Neural cell (in vitro differentiated cells): ENCODE measurements around the gene ELFN1. TPM values are rescaled to one million over a fixed set of nuclear protein-coding genes. Genes with fewer than 3 reads are reported as not detected.

ENCODE experiments used
- H2AFZ ChIP-seq: fragments of 200-600, 300-800 bp; sonication (generic), shearing (Covaris generic); 2 replicates; pipeline ENCODE4 v1.6.0; 2014; ENCODE audit warnings: low read depth, mild to moderate bottlenecking, antibody characterized with exemption, low read length, moderate library complexity
- H3F3A ChIP-seq: fragments of 200-600 bp; shearing (Covaris generic); 2 replicates; pipeline ENCODE4 v1.6.1; 2016; ENCODE audit warnings: mild to moderate bottlenecking, moderate library complexity, mixed read lengths, antibody characterized with exemption, low read length; ENCODE audit not compliant: insufficient read depth, poor library complexity, severe bottlenecking
- H3K27ac ChIP-seq: fragments of 200-600, 300-800 bp; sonication (generic), shearing (Covaris generic); 2 replicates; pipeline ENCODE4 v1.5.1; 2014; ENCODE audit warnings: mild to moderate bottlenecking, low read length, moderate library complexity
- H3K27me3 ChIP-seq: fragments of 300-800, 200-600 bp; sonication (generic), shearing (Covaris generic); 2 replicates; pipeline ENCODE4 v1.6.0; 2014; ENCODE audit warnings: mild to moderate bottlenecking, low read depth, low read length, moderate library complexity; ENCODE audit not compliant: insufficient read depth
- H3K36me3 ChIP-seq: fragments of 300-800, 200-600 bp; sonication (generic), shearing (Covaris generic); 2 replicates; pipeline ENCODE4 v1.5.1; 2014; ENCODE audit warnings: mild to moderate bottlenecking, antibody characterized with exemption, low read length, moderate library complexity; ENCODE audit not compliant: insufficient read depth
- H3K4me2 ChIP-seq: fragments of 300-800, 200-600 bp; sonication (generic), shearing (Covaris generic); 2 replicates; pipeline ENCODE4 v1.6.0; 2014; ENCODE audit warnings: mild to moderate bottlenecking, low read length
- H3K4me3 ChIP-seq: fragments of 300-800, 200-600 bp; sonication (generic), shearing (Covaris generic); 2 replicates; pipeline ENCODE4 v1.5.1; 2014; ENCODE audit warnings: mild to moderate bottlenecking, low read length, moderate library complexity
- H3K79me2 ChIP-seq: fragments of 200-600 bp; shearing (Covaris generic); replicated peaks from 2 replicates; pipeline ENCODE4 v1.6.0; 2014; ENCODE audit warnings: mild to moderate bottlenecking, low read length, moderate library complexity; ENCODE audit not compliant: insufficient read depth
- H3K9ac ChIP-seq: fragments of 300-800, 200-600 bp; sonication (generic), shearing (Covaris generic); 2 replicates; pipeline ENCODE4 v1.6.1; 2016; ENCODE audit warnings: mild to moderate bottlenecking, low read length, mixed read lengths
- H3K9me2 ChIP-seq: fragments of 200-600 bp; shearing (Covaris generic); 2 replicates; pipeline ENCODE4 v1.6.1; 2016; ENCODE audit warnings: mild to moderate bottlenecking, low read length, mixed read lengths; ENCODE audit not compliant: insufficient read depth
- H3K9me3 ChIP-seq: fragments of 200-600, 300-800 bp; sonication (generic), shearing (Covaris generic); 2 replicates; pipeline ENCODE4 v1.6.1; 2016; ENCODE audit warnings: mild to moderate bottlenecking, mixed run types, low read length, moderate library complexity, mixed read lengths
- H4K20me1 ChIP-seq: fragments of 200-600 bp; shearing (Covaris generic); 2 replicates; pipeline ENCODE4 v1.6.1; 2016; ENCODE audit warnings: mild to moderate bottlenecking, mixed run types; ENCODE audit not compliant: insufficient read depth
- EP300 ChIP-seq: fragments of 450-650 bp; conservative IDR thresholded peaks from 2 replicates; pipeline ENCODE4 v1.6.1; 2014; ENCODE audit warnings: antibody characterized with exemption, mild to moderate bottlenecking, moderate library complexity; ENCODE audit not compliant: poor library complexity, severe bottlenecking
- EZH2 ChIP-seq: fragments of 200-600, 300-800 bp; shearing (Covaris generic), sonication (generic); IDR thresholded peaks from 2 replicates; pipeline ENCODE4 v1.6.1; 2014; ENCODE audit warnings: antibody characterized with exemption, low read length, borderline replicate concordance, mild to moderate bottlenecking; ENCODE audit not compliant: insufficient read depth, poor library complexity, severe bottlenecking
- MXI1 ChIP-seq: fragments of 450-650 bp; conservative IDR thresholded peaks from 2 replicates; pipeline ENCODE4 v1.6.1; 2014; ENCODE audit warnings: antibody characterized with exemption, mild to moderate bottlenecking; ENCODE audit not compliant: poor library complexity, severe bottlenecking
- POLR2AphosphoS5 ChIP-seq: IDR thresholded peaks from 2 replicates; pipeline ENCODE4 v1.6.1; 2012
- RAD21 ChIP-seq: fragments of 450-650 bp; conservative IDR thresholded peaks from 2 replicates; pipeline ENCODE4 v1.6.1; 2014; ENCODE audit warnings: antibody characterized with exemption, mild to moderate bottlenecking, moderate library complexity
- REST ChIP-seq: IDR thresholded peaks from 2 replicates; pipeline ENCODE4 v1.6.1; 2012; ENCODE audit warnings: borderline replicate concordance
- SMC3 ChIP-seq: fragments of 450-650 bp; conservative IDR thresholded peaks from 2 replicates; pipeline ENCODE4 v1.6.1; 2014; ENCODE audit warnings: antibody characterized with exemption, mild to moderate bottlenecking, moderate library complexity; ENCODE audit not compliant: poor library complexity
- TAF1 ChIP-seq: IDR thresholded peaks from 2 replicates; pipeline ENCODE4 v1.6.1; 2012; ENCODE audit warnings: low read depth
- polyA plus RNA-seq: library from polyadenylated mRNA; depleted of rRNA; stranded (reverse); fragments of >200 nt; gene quantifications from 2 replicates; pipeline ENCODE4 v1.2.3, GENCODE V29; 2014
- TF ChIP-seq, protein P1 (sequence below): fragments of 450-650 bp; IDR thresholded peaks from 2 replicates; pipeline ENCODE4 v1.5.1; 2014; ENCODE audit warnings: antibody characterized with exemption, mild to moderate bottlenecking, moderate library complexity; ENCODE audit not compliant: poor library complexity, severe bottlenecking

ELFN1 gene
- polyA plus RNA-seq, 1 donor from 2014 or later, result 11.8 TPM

GRCh38 chr7:1740214-1740613, 70.1 kb downstream of the ELFN1 start:
- no peak for TF ChIP-seq TAF1
- no peak for TF ChIP-seq REST
- no peak for TF ChIP-seq EP300
- no peak for TF ChIP-seq MXI1
- TF ChIP-seq RAD21, result no peak
- TF ChIP-seq, protein P1, sequence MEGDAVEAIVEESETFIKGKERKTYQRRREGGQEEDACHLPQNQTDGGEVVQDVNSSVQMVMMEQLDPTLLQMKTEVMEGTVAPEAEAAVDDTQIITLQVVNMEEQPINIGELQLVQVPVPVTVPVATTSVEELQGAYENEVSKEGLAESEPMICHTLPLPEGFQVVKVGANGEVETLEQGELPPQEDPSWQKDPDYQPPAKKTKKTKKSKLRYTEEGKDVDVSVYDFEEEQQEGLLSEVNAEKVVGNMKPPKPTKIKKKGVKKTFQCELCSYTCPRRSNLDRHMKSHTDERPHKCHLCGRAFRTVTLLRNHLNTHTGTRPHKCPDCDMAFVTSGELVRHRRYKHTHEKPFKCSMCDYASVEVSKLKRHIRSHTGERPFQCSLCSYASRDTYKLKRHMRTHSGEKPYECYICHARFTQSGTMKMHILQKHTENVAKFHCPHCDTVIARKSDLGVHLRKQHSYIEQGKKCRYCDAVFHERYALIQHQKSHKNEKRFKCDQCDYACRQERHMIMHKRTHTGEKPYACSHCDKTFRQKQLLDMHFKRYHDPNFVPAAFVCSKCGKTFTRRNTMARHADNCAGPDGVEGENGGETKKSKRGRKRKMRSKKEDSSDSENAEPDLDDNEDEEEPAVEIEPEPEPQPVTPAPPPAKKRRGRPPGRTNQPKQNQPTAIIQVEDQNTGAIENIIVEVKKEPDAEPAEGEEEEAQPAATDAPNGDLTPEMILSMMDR, result no peak
- TF ChIP-seq SMC3, result no peak
- TF ChIP-seq POLR2AphosphoS5, result no peak
- no peak for TF ChIP-seq EZH2
- Histone ChIP-seq H3K9me2 (no peaks in the 10 kb centered on the region), H3K4me3 (no peak overlapping the region), H3K79me2 (no peaks in the 10 kb centered on the region), H3K27me3 (no peaks in the 10 kb centered on the region), H3F3A (no peaks in the 10 kb centered on the region), H3K4me2 (no peak overlapping the region), H3K9me3 (no peaks in the 10 kb centered on the region), H2AFZ (no peak overlapping the region), H4K20me1 (no peaks in the 10 kb centered on the region), H3K27ac (no peak overlapping the region), H3K36me3 (no peaks in the 10 kb centered on the region), H3K9ac (no peak overlapping the region)

DNA sequence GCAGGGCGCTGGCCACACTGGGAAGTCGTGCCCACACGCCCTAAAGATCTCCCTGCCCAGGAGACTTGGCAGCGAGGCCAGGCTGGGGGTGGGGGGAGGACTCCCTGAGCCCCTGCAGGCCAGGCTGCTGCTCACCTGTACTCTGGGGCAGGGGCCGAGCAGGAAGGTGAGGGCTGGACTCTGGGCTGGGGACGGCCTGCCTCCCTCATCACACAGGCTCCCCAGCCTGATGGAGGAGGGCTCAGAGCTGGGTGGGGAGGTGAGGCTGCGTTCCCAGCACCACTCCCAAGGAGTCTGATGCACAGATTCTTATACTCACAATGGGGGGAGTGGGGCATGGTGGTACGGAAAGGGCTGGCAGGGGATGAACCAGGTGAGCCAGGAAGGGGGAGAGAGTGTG, 71.2 kb downstream of the ELFN1 start:
- Histone ChIP-seq H3K36me3 (no peaks in the 10 kb centered on the region), H2AFZ (no peak overlapping the region), H3K9ac (no peak overlapping the region), H3F3A (no peaks in the 10 kb centered on the region), H3K4me2 (no peak overlapping the region), H3K9me3 (no peaks in the 10 kb centered on the region), H3K9me2 (no peaks in the 10 kb centered on the region), H3K27ac (no peak overlapping the region), H3K79me2 (no peaks in the 10 kb centered on the region), H3K27me3 (no peaks in the 10 kb centered on the region), H3K4me3 (no peak overlapping the region), H4K20me1 (no peaks in the 10 kb centered on the region)
- TF ChIP-seq POLR2AphosphoS5 (no peak), SMC3 (no peak), EZH2 (no peak), REST (no peak), MXI1 (no peak), TAF1 (no peak), RAD21 (no peak), EP300 (no peak)
- TF ChIP-seq, protein P1, result no peak
